Endothelial cell (in vitro differentiated cells): ENCODE measurements around the gene SYDE1. TPM values are rescaled to one million over a fixed set of nuclear protein-coding genes. Genes with fewer than 3 reads are reported as not detected.

Experiments
- DNase-seq: peaks from one replicate; pipeline ENCODE4 v3.0.0; 2021; ENCODE audit warnings: low spot score
- H3K27ac Mint-ChIP-seq: one replicate; pipeline ENCODE4 v1.8.0; 2021; ENCODE audit warnings: mixed read lengths, inconsistent platforms; ENCODE audit not compliant: unreplicated experiment
- H3K27me3 Mint-ChIP-seq: one replicate; pipeline ENCODE4 v1.8.0; 2021; ENCODE audit warnings: mild to moderate bottlenecking, moderate library complexity, mixed read lengths, inconsistent platforms; ENCODE audit not compliant: unreplicated experiment
- H3K36me3 Mint-ChIP-seq: one replicate; pipeline ENCODE4 v1.8.0; 2021; ENCODE audit warnings: mild to moderate bottlenecking, low read depth, mixed read lengths, inconsistent platforms; ENCODE audit not compliant: unreplicated experiment
- H3K4me1 Mint-ChIP-seq: one replicate; pipeline ENCODE4 v1.8.0; 2021; ENCODE audit warnings: mild to moderate bottlenecking, mixed read lengths, inconsistent platforms; ENCODE audit not compliant: unreplicated experiment
- H3K4me3 Mint-ChIP-seq: one replicate; pipeline ENCODE4 v1.8.0; 2021; ENCODE audit warnings: mild to moderate bottlenecking, mixed read lengths, inconsistent platforms; ENCODE audit not compliant: unreplicated experiment
- H3K9me3 Mint-ChIP-seq: one replicate; pipeline ENCODE4 v1.8.0; 2021; ENCODE audit warnings: mixed read lengths, inconsistent platforms; ENCODE audit not compliant: unreplicated experiment
- CTCF ChIP-seq: fragments of 200-600 bp; sonication (generic); IDR thresholded peaks from one replicate; pipeline ENCODE4 v1.5.0; 2021; ENCODE audit warnings: antibody characterized with exemption; ENCODE audit not compliant: unreplicated experiment
- total RNA-seq: library from RNA; stranded (reverse); fragmentation: NEBNext Ultra II Directional; extraction: Animal tissue kit (Norgen Biotek cat#: 25700); gene quantifications from one replicate; pipeline ENCODE4 v1.2.1, GENCODE V29; 2021; ENCODE audit not compliant: unreplicated experiment

Gene SYDE1
- total RNA-seq, 1 donor from 2014 or later = 43.5 TPM

DNA sequence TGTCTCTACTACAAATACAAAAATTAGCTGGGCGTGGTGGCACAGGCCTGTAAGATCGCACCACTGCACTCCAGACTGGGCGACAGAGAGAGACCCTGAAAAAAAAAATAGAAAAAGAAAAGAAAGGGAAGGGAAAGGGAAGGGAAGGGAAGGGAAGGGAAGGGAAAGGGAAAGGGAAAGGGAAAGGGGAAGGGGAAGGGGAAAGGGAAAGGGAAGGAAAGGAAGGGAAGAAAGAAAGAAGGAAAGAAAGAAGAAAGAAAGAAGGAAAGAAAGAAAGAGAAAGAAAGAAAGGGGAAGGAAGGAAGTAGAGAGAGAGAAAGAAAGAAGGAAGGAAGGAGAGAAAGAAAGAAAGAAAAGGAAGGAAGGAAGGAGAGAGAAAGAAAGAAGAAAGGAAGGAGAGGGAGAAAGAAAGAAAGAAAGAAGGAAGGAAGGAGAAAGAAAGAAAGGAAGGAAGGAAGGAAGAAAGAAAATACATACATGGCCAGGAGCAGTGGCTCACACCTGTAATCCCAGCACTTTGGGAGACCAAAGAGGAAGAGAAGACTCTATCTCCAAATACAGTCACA, 8.1 kb upstream of the SYDE1 start:
- Mint-ChIP-seq H3K27ac (no peak overlapping the region), H3K27me3 (peaks cover 15% of the 10 kb centered on the region), H3K4me3 (no peak overlapping the region), H3K36me3 (no peaks in the 10 kb centered on the region), H3K4me1 (peaks cover 10% of the 10 kb centered on the region), H3K9me3 (peaks cover 4% of the 10 kb centered on the region)
- DNase-seq = no peak
- TF ChIP-seq CTCF = no peak

- Mint-ChIP-seq H3K4me3 (peak overlapping the region; percentile 5), H3K27me3 (peaks cover 15% of the 10 kb centered on the region), H3K4me1 (peaks cover 10% of the 10 kb centered on the region), H3K36me3 (no peaks in the 10 kb centered on the region), H3K9me3 (peaks cover 4% of the 10 kb centered on the region), H3K27ac (peak overlapping the region; percentile 16)
- TF ChIP-seq CTCF = peak; percentile 80
- DNase-seq = peak; percentile 59
Measured at GRCh38 chr19:15101479-15102082, 5.6 kb upstream of the SYDE1 start.

DNA sequence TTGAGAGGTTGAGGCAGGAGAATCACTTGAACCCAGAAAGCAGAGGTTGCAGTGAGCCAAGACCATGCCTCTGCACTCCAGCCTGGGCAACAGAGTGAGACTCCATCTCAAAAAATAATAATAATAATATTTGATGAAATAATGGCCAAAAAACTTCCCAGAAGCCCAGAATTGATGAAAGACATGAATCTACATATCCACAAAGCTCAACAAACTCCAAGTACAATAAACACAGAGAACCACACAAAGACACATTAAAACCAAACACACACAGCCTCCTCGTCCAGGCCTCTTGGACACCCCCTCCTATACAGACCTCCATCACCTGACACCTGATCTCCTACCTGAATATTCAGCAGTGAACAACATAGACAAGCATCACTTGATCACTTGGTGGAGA, 3.2 kb upstream of the SYDE1 start:
- peaks cover 17% of the 10 kb centered on the region for H3K27me3 Mint-ChIP-seq

DNA sequence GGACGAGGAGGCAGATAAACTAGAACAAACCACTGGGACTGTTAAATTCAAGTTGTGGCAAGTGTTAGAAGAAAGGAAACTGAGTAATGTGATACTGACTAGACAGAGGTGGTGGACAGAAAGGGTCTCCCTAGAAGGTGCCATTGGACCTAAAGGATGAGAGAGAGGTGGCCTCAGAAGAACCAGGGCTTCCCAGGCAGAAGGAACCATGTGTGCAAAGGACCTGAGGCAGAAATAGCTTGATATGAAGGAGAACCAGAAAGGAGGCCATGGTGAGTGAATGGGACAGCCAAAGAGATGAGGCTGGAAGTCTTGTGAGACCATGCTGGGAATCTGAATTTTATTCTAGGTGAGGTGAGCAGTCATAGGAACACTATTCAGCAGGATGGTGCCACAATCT, 2.8 kb upstream of the SYDE1 start:
- Mint-ChIP-seq H3K27me3 (peaks cover 17% of the 10 kb centered on the region), H3K4me1 (peaks cover 20% of the 10 kb centered on the region), H3K27ac (no peak overlapping the region), H3K36me3 (peaks cover 7% of the 10 kb centered on the region), H3K9me3 (peaks cover 4% of the 10 kb centered on the region), H3K4me3 (no peak overlapping the region)
- DNase-seq = no peak
- TF ChIP-seq CTCF = no peak

More for the DNA sequence above, 3.2 kb upstream of the SYDE1 start:
- Mint-ChIP-seq H3K4me1 (peaks cover 20% of the 10 kb centered on the region), H3K27ac (no peak overlapping the region), H3K4me3 (no peak overlapping the region), H3K9me3 (peaks cover 4% of the 10 kb centered on the region), H3K36me3 (peaks cover 7% of the 10 kb centered on the region)
- DNase-seq = no peak
- TF ChIP-seq CTCF = no peak

DNA sequence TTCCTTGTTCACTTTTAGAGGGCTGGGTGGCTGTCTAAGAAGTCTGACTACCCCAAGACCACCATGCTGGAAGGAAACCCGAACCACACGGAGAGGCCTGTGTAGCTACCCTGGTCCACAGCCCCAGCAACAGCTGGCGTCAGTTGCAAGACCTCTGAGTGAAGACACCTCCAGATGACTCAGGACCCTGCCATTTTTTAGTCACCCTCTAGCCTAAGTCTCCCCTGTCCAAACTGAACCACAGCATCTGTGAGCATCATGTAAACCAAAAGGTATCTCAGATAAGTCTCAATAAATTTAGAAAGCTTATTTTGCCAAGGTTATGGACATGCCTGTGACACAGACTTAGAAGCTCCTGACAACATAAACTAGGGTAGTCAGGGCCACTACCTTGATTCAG, 2.2 kb upstream of the SYDE1 start:
- no peak for DNase-seq
- H3K4me1 Mint-ChIP-seq = peaks cover 20% of the 10 kb centered on the region
- H3K36me3 Mint-ChIP-seq = peaks cover 7% of the 10 kb centered on the region
- H3K27ac Mint-ChIP-seq = peak overlapping the region; percentile 26
- H3K27me3 Mint-ChIP-seq = peaks cover 14% of the 10 kb centered on the region
- TF ChIP-seq CTCF = no peak
- H3K4me3 Mint-ChIP-seq = no peak overlapping the region
- peaks cover 4% of the 10 kb centered on the region for H3K9me3 Mint-ChIP-seq
